Activated CD4-positive, CD25-positive, alpha-beta regulatory T cell treated with anti-CD3 and anti-CD28 coated beads, Interleukin-2, amount 50 U/mL, for 24 hours (primary cell): ENCODE measurements around the gene BAHCC1.
A peak's percentile ranks its signal among the peaks of the same experiment; 100 is the strongest.

ENCODE experiments used
- ATAC-seq, 2 donors: fragments of 150-1000 bp; cut with Tn5 transposase; one replicate each; pipeline ENCODE4 v1.10.0; 2021; ENCODE audit warnings: mild to moderate bottlenecking in 1 of 2, moderate library complexity in 1 of 2

Gene BAHCC1

DNA sequence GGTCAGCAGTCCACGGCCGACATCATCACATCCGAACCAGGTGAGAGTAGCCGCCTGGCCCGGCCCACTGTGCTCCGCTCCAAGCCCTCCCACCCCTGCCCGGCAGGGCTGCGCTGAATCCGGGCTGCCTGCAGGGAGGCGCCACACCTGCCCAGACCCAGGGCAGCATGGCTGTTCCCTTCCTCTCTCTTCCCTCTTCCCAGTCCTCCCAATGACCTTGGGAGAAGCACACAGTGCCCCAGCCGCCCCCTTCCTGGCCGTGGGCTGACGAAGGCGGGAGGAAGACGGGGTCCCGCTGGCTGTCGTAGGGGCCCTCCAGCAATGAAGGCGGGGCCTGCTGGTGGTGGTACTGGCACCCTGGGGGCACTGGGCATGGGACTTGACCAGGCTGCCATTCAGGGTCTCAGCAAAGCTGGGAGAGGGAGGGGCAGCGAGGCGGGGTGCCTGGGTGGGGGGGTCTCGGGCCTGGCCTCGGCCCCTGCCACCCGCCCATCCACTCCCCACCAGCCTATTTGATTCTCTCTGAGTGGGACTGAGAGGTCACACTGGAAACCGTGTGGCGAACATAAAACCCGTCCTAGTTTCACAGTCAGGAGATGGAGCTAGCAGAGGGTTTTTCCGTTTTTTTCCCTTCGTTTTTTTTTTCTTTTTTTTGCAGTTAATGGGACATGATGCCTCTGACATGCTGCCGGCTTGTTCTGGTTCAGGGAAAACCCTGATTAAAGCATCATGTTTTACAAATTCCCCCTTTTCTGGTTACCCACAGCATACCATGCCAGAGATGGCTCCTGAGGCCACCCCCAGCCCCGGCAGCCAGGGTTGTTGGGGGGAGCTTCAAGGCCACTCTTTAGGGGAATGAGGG is 50.6 kb downstream of the BAHCC1 start:
- no peak for ATAC-seq

DNA sequence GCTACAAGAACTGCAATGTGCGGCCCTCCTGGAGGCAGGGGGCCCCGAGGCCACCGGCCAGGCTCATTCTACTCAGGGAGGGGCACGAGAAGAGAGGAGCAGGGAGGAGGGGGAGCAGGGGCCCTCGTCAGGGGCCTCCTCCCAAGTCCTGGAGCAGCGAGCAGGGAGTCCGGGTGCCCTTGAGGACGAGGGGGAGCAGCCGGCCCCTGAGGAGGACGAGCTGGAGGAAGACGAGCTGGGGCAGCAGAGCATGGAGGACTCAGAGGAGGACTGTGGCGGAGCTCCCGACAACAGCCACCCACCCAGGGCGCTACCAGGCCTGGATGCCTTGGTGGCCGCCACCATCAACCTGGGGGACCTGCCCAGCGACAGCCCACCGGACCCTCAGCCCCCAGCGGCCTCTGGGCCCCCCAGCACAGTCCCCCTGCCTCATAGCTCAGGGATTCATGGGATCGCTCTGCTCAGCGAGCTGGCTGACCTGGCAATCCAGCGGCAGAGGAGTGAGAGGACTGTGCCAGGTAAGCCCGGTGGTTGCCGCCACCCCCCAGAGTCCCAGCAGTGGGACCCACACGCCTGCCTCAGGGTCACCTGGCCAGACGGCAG is 52.2 kb downstream of the BAHCC1 start:
- no peak for ATAC-seq

DNA sequence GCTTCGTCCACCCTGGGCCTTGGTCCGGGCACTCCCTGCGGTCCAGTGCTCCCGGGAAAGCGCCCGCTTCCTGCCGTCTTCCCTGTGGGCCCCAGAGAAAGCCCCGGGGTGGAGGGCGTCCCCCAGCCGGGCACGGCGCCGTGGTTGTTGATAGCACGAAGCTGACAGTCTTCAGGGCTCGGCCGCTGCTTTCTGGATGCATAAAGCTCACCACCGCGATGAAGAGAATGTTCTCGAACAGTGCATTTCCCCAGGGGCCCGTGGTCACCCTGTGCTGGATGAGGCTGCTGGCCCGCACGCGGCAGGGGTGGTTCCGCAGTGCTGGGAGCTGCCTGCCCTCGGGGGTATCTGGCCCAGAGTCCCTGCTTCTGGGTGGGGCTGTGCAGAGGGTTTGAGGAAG is 53.2 kb downstream of the BAHCC1 start:
- no peak for ATAC-seq

DNA sequence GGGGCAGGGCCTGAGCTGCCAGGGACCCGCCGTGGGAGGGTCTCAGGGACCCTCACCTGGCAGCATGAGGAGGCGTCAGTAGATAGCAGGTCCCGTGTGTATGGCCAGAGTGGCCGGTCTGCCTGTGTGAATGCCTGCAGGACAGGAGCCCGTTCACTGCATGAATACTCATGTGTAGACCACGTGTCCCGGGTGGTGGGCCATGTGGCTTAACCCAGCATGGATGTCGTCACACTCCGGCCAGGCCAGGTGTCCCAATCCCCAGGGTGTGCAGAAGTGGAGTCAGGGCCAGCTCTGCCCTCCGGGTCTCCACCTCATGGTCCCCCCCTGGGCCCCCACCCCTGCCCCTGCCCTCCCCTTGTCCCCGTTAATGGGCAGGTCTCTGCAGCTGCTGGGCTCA is 53.7 kb downstream of the BAHCC1 start:
- ATAC-seq, result no peak

DNA sequence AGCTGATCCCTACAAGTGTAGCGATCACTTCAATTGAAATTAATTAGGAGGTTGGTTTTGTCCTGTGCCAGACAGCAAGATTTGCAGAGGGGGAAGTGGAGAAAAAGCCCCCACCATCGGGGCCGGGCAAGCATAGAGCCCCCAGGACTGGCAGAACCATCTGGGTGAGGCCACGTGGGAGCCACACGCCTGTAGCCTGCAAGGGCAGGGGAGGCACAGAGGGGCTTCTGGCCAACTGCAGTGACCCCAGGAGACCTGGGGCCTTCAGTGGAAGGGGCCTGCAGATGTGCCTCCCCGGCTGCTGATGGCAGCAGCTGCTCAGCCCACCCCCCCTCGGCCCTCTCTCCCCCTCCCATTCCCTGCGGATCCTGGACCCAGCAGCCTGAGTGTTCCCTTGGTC is 54.1 kb downstream of the BAHCC1 start:
- no peak for ATAC-seq

DNA sequence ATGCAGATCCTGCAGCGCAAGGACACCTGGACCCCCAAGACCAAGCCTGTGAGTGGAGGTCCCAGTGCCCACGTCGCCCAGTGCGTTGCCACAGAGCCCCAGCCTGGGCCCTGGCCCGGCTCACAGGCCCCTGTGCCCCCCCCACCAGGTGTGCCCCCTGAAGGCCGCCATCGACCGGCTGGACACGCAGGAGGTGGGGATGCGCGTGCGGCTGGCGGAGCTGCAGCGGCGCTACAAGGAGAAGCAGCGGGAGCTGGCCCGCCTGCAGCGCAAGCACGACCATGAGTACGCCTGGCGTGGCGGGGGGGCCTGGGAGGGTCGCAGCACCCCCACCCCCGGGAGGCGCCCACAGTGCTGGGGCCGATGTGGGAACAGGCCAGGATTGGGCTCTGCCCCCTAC is 56.6 kb downstream of the BAHCC1 start:
- ATAC-seq, result no peak

DNA sequence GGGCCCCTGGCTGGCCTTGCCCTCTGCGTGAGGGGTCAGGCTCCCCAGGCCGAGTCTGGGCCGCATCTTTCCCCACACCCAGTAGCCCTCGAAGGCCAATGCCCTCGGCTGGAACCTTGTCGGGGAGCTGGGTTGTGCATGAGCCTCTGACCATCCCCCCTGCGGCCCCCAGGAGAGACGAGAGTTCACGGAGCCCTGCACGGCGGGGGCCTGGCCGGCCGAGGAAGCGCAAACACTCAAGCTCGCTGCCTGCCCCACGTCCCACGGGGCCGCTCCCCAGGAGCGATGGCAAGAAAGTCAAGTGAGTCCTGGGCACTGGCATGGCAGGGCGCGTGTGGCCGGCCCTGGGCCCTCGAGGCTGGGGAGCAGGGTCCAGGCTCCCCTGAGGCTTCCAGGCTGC is 57.3 kb downstream of the BAHCC1 start:
- ATAC-seq, result no peak

DNA sequence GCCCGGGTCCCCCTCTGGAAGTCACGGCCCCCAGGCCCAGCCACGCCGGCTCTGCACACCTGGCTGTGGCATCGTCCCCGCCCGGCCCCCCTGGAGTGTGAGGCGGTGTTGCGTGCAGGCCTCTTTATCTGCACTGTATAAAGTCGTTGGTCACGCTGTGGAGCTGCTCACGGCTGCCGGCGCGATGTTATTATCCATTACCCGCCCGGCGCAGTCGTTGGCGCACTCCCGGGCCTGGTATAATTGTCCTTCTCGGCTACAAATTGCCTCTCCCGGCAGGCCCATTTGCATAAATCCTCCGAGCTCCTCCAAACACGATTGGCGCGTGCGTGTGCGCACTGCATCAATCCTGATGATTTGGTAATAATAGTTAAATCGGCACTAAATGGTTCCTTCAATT is 57.8 kb downstream of the BAHCC1 start:
- ATAC-seq, result no peak

DNA sequence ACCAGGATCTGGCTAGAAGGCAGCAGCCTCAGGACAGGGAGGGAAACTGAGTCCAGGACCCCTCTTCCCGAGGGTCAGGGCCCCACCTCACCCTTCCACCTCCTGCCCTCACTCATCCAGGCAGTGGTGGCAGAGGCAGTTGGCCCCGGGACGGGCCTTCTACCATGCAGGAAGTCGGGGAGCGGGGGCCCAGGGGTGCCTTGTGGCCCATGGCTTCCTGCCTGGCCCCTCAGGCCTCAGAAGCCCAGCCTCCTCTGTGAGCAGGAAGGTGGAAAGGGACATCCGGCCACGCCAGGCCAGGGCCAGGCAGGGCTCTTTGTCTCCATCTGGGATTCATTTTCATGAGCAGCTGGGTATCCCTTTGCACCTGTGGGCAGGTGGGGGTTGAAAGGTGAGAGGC is 58.5 kb downstream of the BAHCC1 start:
- ATAC-seq, result no peak

DNA sequence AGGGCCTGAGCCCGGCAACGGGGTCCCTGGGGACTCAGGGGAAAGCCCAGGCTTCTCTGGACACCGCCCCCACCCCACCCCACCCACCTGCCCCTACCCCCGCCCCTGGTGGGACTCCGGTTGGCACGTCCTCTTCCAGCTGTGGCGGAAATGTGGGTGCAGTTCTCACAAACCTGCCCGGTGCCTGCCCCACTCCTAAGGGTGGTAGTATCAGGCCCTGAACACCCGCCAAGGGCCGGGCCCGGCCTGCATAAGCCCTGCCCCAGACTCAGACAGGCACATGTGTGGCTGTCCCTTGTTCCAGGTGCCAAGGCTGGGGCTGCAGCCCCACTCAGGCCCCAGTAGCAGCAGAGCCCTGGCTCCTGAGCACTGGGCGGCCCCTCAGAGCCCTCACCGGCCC is 59.2 kb downstream of the BAHCC1 start:
- ATAC-seq, result no peak

DNA sequence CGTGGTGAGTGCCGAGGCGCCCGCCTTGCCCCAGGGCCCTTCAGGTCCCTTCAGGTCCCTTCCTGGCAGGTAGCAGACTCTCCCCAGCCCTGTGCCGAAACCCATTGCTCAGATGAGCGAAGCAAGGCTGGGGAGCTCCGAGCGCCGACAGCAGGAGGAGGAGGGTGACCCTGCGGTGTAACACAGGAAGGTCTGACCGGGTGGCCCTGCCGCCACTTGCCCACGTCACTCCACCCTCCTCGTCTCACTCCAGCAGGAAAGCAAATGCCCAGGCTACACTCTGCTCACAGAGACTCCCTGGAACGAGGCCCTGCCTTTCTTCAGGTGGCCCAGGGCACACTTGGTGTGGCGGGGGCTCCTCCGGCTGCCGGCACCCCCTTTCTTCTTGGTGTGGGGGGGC is 60.1 kb downstream of the BAHCC1 start:
- no peak for ATAC-seq

DNA sequence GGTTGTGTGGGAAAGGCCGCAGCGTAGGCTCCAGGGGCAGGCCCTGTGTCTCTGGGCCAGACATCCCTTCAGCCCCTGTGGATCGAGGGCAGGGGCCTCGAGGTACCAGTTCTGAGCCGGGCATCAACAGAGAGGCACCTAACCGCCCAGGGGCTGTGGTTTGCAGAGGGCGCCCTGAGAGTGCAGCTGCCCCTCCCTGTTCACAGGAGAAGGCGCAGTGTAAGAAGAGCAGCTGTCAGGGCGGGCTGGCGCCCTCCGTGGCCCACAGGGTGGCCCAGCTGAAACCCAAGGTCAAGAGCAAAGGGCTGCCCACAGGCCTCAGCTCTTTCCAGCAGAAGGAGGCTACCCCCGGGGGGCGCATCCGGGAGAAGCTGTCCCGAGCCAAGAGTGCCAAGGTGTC is 60.8 kb downstream of the BAHCC1 start:
- no peak for ATAC-seq

DNA sequence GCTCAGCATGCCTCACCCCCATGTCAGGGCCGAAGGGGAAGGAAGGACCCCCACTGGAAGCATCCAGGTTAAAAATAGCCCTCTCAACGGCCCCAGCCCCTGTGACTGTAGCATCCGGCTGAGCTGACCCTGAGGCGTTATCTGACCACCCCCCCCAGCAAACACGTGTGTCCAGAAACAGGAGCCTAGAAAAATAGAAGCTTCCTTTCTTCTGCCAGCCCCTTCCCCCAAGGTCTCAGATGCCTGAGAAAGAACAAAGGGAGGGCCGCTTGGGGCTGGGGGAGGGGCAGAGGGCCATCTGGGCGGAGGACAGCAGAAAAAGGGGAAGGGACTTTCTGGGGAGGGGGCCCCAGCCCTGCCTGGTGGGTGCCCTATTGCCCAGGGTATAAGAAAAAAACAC is 61.5 kb downstream of the BAHCC1 start:
- no peak for ATAC-seq

DNA sequence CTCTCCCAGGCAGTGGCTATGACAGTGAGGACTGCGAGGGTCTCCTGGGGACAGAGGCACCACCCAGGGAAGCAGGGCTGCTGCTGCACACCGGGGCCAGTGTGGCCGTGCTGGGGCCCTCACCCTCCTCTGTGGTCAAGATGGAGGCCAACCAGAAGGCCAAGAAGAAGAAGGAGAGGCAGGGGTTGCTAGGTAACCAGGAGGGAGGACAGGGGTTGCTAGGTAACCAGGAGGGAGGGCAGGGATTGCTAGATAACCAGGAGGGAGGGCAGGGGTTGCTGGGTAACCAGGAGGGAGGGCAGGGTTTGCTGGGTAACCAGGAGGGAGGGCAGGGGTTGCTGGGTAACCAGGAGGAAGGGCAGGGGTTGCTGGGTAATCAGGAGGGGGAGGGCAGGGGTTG is 62.1 kb downstream of the BAHCC1 start:
- ATAC-seq, result no peak

DNA sequence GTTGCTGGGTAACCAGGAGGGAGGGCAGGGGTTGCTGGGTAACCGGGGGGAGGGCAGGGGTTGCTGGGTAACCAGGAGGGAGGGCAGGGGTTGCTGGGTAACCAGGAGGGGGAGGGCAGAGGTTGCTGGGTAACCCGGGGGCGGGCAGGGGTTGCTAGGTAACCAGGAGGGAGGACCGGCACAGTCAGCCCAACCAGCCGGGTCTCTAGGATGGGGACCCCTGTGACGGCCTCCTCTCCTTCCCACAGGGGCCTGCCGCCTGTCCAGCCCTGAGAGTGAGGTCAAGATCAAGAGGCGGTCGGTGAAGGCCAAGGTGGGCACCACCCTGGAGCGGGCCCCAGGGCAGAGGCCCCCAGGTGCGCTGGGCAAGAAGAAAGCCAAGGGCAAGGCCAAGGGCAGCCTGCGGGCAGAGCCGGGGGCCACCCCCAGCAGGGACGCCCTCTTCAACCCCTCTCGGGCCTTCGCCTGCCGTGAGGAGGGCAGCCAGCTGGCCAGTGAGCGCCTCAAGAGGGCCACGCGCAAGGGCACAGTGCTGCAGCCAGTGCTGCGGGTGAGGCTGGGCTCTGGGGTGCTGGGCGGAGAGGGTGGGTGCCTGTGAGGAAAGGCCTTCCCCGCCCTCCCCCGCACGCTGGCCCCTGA is 62.8 kb downstream of the BAHCC1 start:
- ATAC-seq, result no peak

DNA sequence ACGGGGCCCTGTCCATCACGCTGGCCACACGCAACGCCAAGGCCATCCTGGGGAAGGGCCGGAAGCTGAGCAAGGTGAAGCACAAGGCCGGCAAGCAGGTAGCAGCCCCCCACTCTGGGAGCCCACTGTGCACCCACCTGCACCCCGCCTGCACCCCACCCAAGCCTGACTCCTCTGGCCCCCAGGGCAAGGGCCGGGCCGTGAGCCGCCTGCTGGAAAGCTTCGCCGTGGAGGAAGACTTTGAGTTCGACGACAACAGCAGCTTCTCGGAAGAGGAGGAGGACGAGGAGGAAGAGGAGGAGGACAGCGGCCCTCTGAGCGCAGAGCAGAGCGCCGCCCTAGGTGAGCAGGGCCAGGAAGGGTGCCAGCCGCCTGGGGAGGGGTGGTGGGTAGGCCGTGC is 63.4 kb downstream of the BAHCC1 start:
- ATAC-seq, result no peak

DNA sequence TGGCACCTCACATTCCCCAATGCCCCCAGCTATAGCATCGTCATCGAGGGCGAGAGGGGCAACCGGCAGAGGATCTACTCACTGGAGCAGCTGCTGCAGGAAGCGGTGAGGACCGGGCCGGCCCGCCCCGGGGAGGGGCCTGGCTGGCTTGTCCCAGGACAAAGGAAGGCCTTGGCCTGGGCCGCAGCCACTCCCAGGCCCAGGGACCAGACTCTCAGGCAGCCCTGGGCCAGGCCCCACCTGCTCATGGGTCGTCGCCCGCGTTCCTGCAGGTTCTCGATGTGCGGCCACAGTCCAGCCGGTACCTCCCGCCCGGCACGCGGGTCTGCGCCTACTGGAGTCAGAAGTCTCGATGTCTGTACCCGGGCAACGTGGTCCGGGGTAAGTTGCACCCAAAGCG is 64.0 kb downstream of the BAHCC1 start:
- ATAC-seq, result no peak

DNA sequence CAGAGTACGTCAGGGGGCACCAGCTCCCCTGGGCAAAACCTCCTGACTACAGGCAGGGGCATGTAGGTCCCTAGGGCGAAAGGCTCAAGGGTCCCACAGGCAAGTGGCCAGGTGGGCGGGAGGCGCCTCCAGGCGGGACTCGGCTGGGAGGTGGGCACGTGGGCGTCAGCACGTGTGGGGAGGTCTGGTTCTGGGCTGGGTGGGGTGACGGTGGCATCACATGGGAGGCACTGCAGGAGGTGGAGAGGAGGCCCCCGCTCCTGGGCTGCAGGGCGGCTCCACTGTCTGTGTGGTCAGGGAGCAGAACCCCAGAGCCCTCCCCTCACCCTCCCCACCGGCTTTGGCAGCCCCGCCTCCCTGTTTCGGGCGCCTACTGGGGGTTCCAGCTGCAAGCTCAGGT is 64.6 kb downstream of the BAHCC1 start:
- ATAC-seq, result no peak

DNA sequence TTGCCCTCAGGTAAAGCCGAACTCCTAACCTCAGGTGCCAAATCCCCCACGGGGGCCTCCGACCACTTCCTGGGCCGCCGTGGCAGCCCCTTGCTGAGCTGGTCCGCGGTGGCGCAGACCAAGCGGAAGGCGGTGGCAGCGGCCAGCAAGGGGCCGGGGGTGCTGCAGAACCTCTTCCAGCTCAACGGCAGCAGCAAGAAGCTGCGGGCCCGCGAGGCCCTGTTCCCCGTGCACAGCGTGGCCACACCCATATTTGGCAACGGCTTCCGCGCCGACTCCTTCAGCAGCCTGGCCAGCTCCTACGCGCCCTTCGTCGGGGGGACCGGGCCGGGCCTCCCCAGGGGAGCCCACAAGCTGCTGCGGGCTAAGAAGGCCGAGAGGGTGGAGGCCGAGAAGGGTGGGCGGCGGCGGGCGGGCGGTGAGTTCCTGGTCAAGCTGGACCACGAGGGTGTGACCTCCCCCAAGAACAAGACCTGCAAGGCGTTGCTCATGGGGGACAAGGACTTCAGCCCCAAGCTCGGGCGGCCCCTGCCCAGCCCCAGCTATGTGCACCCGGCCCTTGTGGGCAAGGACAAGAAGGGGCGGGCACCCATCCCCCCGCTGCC is 65.7 kb downstream of the BAHCC1 start:
- ATAC-seq, result peak in 1 of 2 donors; percentile 24

DNA sequence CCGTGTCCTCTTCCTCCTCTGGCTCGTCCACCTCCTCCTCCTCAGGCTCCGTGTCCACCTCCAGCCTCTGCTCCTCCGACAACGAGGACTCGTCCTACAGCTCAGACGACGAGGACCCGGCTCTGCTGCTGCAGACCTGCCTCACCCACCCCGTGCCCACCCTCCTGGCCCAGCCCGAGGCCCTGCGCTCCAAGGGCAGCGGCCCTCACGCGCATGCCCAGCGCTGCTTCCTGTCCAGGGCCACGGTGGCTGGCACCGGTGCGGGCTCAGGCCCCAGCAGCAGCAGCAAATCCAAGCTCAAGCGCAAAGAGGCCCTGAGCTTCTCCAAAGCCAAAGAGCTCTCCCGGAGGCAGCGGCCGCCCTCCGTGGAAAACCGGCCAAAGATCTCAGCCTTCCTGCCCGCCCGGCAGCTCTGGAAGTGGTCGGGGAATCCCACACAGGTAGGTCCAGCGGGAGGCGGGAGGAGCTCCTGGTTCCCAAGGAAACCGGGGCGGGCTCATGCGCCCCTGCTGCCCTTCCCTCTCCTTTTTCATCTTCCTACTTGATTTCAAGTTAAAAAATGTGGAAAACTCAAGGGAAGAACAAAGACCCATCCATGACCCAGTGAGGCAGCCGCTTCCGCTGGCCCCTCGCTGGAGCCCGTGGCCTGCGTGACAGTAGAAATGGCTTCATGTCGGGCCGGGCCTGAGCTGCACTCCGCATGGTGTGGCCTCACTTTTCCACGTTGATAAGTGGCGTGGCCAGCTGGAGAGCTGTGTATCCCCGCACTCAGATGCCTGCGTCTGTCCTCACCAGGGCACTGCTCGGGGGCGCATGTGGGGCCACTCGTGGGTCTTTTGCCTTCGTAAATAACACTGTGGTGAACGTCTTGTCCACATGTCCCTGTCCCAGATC is 66.6 kb downstream of the BAHCC1 start:
- no peak for ATAC-seq

DNA sequence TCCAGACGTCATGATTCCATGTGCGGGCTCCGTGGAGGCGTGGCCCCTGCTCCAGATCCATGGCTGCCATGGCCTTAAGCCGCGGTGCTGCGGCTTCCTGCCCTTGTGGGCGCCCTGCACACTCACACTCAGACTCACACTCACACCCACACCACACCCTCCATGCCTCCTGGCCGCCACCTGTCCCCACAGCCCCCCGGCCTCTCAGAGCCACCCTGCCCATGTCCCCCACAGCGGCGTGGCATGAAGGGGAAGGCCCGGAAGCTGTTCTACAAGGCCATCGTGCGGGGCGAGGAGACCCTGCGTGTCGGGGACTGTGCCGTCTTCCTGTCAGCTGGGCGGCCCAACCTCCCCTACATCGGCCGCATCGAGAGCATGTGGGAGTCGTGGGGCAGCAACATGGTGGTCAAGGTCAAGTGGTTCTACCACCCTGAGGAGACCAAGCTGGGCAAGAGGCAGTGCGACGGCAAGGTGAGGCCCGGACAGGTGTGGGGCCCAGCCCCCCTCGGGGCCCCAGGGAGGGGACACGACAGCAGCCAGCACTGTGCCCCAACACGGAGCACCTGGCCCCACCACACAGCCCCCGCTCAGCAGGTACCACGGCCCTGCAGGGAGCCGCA is 67.4 kb downstream of the BAHCC1 start:
- ATAC-seq, result no peak

DNA sequence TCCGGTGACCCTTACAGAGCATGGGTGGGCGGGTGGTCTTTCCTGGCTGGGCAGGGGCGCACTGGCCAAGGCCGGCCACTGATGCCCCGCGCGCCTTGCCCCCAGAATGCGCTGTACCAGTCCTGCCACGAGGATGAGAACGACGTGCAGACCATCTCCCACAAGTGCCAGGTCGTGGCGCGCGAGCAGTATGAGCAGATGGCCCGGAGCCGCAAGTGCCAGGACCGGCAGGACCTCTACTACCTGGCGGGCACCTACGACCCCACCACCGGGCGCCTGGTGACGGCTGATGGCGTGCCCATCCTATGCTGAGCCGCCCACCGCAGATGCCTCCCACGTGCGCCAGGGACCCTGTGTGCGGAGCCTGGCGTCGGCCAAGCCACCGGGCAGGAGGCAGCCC is 68.2 kb downstream of the BAHCC1 start:
- ATAC-seq, result no peak
